Fibroblast of villous mesenchyme (primary cell): Measurements from ENCODE around the gene ING5. TPM values are rescaled to one million over a fixed set of nuclear protein-coding genes. Genes with fewer than 3 reads are reported as not detected.

Experiments used
- DNase-seq: peaks from one replicate; pipeline ENCODE4 v3.0.0-alpha.2; 2010; ENCODE audit warnings: low read depth
- H3K4me3 ChIP-seq: 2 replicates; pipeline ENCODE4 v1.5.1; 2011; ENCODE audit warnings: low read depth, mild to moderate bottlenecking, low read length
- CTCF ChIP-seq: IDR thresholded peaks from 2 replicates; pipeline ENCODE4 v1.5.1; 2012; ENCODE audit warnings: low read depth, mild to moderate bottlenecking, low read length; ENCODE audit not compliant: insufficient read depth
- total RNA-seq: library from RNA; depleted of rRNA; stranded (reverse); fragments of >200 nt; gene quantifications from 2 replicates; pipeline ENCODE4 v1.2.3, GENCODE V29; 2012

ING5 gene
- total RNA-seq, 1 donor, result 21.2 TPM

GRCh38 chr2:241724259-241724974 is 22.6 kb downstream of the ING5 start:
- no peak for DNase-seq
- no peak overlapping the region for H3K4me3 ChIP-seq
- TF ChIP-seq CTCF, result peak; percentile 26

GRCh38 chr2:241724975-241725870 is 23.4 kb downstream of the ING5 start:
- H3K4me3 ChIP-seq, result no peak overlapping the region
- no peak for DNase-seq
- TF ChIP-seq CTCF, result no peak

GRCh38 chr2:241726459-241726858 is 24.6 kb downstream of the ING5 start:
- no peak overlapping the region for H3K4me3 ChIP-seq
- no peak for DNase-seq
- no peak for TF ChIP-seq CTCF

GRCh38 chr2:241728000-241728399 is 26.2 kb downstream of the ING5 start:
- H3K4me3 ChIP-seq, result no peak overlapping the region
- no peak for TF ChIP-seq CTCF
- no peak for DNase-seq

GRCh38 chr2:241728627-241729026 is 26.8 kb downstream of the ING5 start:
- no peak for TF ChIP-seq CTCF
- DNase-seq, result no peak
- no peak overlapping the region for H3K4me3 ChIP-seq

GRCh38 chr2:241729868-241730267 is 28.0 kb downstream of the ING5 start:
- TF ChIP-seq CTCF, result no peak
- DNase-seq, result no peak
- H3K4me3 ChIP-seq, result no peak overlapping the region
